K562 (cell line): Measurements from ENCODE around the gene SFRP2. TPM values are rescaled to one million over a fixed set of nuclear protein-coding genes. Genes with fewer than 3 reads are reported as not detected.
A peak's percentile ranks its signal among the peaks of the same experiment; 100 is the strongest.

Source experiments
- ATAC-seq: fragments of 200-7000 bp; cut with Tn5 transposase; 3 replicates; pipeline ENCODE4 v1.9.1; 2020; ENCODE audit warnings: moderate library complexity
- BruUV-seq: library from RNA; stranded (reverse); fragments of 400-500 nt; replicated peaks from 2 replicates; lab custom pipeline; 2021; lab: Mats Ljungman, UMichigan
- CTCF ChIA-PET: fragments of 300-600 bp; formaldehyde crosslinking; extraction: SDS; loops from one replicate; lab custom pipeline; 2021; ENCODE audit warnings: low intra/inter-chr PET ratio; lab: Yijun Ruan, JAX
- POLR2A ChIA-PET: fragments of 300-600, 350-650 bp; sonication (Branson Sonifier 250); formaldehyde crosslinking; extraction: SDS; loops from one replicate; lab custom pipeline; 2021; ENCODE audit warnings: antibody characterized with exemption, inconsistent platforms; lab: Yijun Ruan, JAX
- DNase-seq, 4 experiments: peaks; one replicate each; pipeline versions ENCODE4 v3.0.0 to v3.0.0-alpha.2; 2011 to 2018; ENCODE audit warnings: low spot score in 3 of 4, mixed read lengths in 3 of 4; ENCODE audit errors: extremely low read depth in 1 of 4
- FAIRE-seq: peaks from 2 replicates; lab custom pipeline; 2011; peaks lifted over from hg19 to GRCh38; lab: Jason Lieb, UNC
- H2AFZ ChIP-seq: 2 replicates; pipeline ENCODE4 v1.6.0; 2011; ENCODE audit warnings: low read depth, low read length, control low read depth, inconsistent platforms
- H3K27ac ChIP-seq: fragments of 200-600 bp; 3 replicates; pipeline ENCODE4 v1.8.0; 2011; ENCODE audit warnings: low read depth, mild to moderate bottlenecking, control low read depth, inconsistent platforms, low read length, moderate library complexity, mixed read lengths; ENCODE audit errors: extremely low read depth
- H3K27me3 ChIP-seq, 2 experiments: fragments of 300-600 bp in 1 of 2; 2 replicates in 1 of 2; 3 replicates in 1 of 2; pipeline versions ENCODE4 v1.6.0 to v1.8.0; 2011; ENCODE audit warnings: inconsistent platforms in 2 of 2, low read length in 2 of 2, mild to moderate bottlenecking in 1 of 2, mixed read lengths in 1 of 2, moderate library complexity in 1 of 2; ENCODE audit not compliant: control insufficient read depth in 2 of 2, insufficient read depth in 2 of 2
- H3K36me3 ChIP-seq: fragments of 300-600 bp; 3 replicates; pipeline ENCODE4 v1.8.0; 2011; ENCODE audit warnings: mild to moderate bottlenecking, low read length, inconsistent platforms; ENCODE audit not compliant: control insufficient read depth, insufficient read depth
- H3K4me1 ChIP-seq, 2 experiments: fragments of 200-600 bp in 1 of 2; replicated peaks in 1 of 2; 2 replicates in 1 of 2; 3 replicates in 1 of 2; pipeline versions ENCODE4 v1.5.1 to v1.8.0; 2011; ENCODE audit warnings: inconsistent platforms in 2 of 2, low read length in 2 of 2, mild to moderate bottlenecking in 1 of 2, mixed read lengths in 1 of 2, moderate library complexity in 1 of 2; ENCODE audit not compliant: control insufficient read depth in 2 of 2, insufficient read depth in 2 of 2
- H3K4me2 ChIP-seq: 2 replicates; pipeline ENCODE4 v1.6.1; 2011; ENCODE audit warnings: low read length, control low read depth, inconsistent platforms, mixed read lengths; ENCODE audit not compliant: insufficient read depth
- H3K4me3 ChIP-seq: fragments of 200-600 bp; sonication (generic), shearing (Covaris generic); 2 replicates; pipeline ENCODE4 v1.5.1; 2016; ENCODE audit warnings: control low read depth, inconsistent platforms
- H3K79me2 ChIP-seq: fragments of 200-600 bp; 3 replicates; pipeline ENCODE4 v1.8.0; 2011; ENCODE audit warnings: low read length, inconsistent platforms; ENCODE audit not compliant: control insufficient read depth, insufficient read depth
- H3K9ac ChIP-seq, 2 experiments: 2 replicates each; pipeline versions ENCODE4 v1.6.0 to v1.6.1; 2011; ENCODE audit warnings: low read depth in 2 of 2, low read length in 2 of 2, control low read depth in 1 of 2, inconsistent platforms in 1 of 2, mild to moderate bottlenecking in 1 of 2, mixed read lengths in 1 of 2; ENCODE audit not compliant: insufficient read depth in 1 of 2
- H3K9me1 ChIP-seq: one replicate; pipeline ENCODE4 v1.6.0; 2011; ENCODE audit warnings: inconsistent platforms, mild to moderate bottlenecking, low read length, moderate library complexity; ENCODE audit not compliant: control insufficient read depth, insufficient read depth
- H3K9me3 ChIP-seq: replicated peaks from 2 replicates; pipeline ENCODE4 v1.5.1; 2011; ENCODE audit warnings: low read depth, low read length, inconsistent platforms; ENCODE audit not compliant: control insufficient read depth, insufficient read depth
- H4K20me1 ChIP-seq: replicated peaks from 2 replicates; pipeline ENCODE4 v1.6.1; 2011; ENCODE audit warnings: low read length, inconsistent platforms, mixed read lengths; ENCODE audit not compliant: control insufficient read depth, insufficient read depth
- RAD21 ChIP-seq, 2 experiments: fragments of 250-450 bp in 1 of 2; fragments of 450-650 bp in 1 of 2; sonication (Bioruptor Pico) in 1 of 2; formaldehyde crosslinking in 1 of 2; IDR thresholded peaks in 1 of 2; conservative IDR thresholded peaks in 1 of 2; 2 replicates each; pipeline versions ENCODE4 v1.4.0 to v1.8.0; 2020 to 2022; ENCODE audit warnings: mild to moderate bottlenecking in 2 of 2, moderate library complexity in 1 of 2
- REST ChIP-seq, 2 experiments: fragments of 450-650 bp; formaldehyde crosslinking in 1 of 2; IDR thresholded peaks; 2 replicates each; pipeline versions ENCODE4 v1.4.0 to v1.6.1; 2014 to 2020; ENCODE audit warnings: mild to moderate bottlenecking in 2 of 2, borderline replicate concordance in 1 of 2, low read depth in 1 of 2
- ZFP30 ChIP-seq: fragments of 250-450 bp; sonication (Bioruptor Pico); IDR thresholded peaks from 2 replicates; pipeline ENCODE4 v1.8.0; 2022; ENCODE audit warnings: moderate library complexity, mild to moderate bottlenecking, inconsistent platforms, borderline replicate concordance
- WGBS: fragments of 100-300 bp; shearing (Covaris generic); methylation state at CpG from one replicate; pipeline ENCODE4 v1.1.6; 2016; ENCODE audit warnings: low coverage, mixed read lengths; ENCODE audit not compliant: insufficient coverage; ENCODE audit errors: missing lambda C conversion rate; 5-methylcytosine and 5-hydroxymethylcytosine counted together
- in situ Hi-C: fragments of 300-500 bp; cut with MboI; formaldehyde crosslinking; loops from 4 replicates; pipeline ENCODE4 v1.15.0; 2018; ENCODE audit warnings: inconsistent platforms, mixed read lengths
- intact Hi-C: fragments of 100-400 bp; cut with micrococcal nuclease; formaldehyde crosslinking; loops from 2 replicates; pipeline ENCODE4 v1.14.2; 2022
- polyA plus RNA-seq, 8 experiments: library from polyadenylated mRNA; depleted of rRNA in 4 of 8; stranded (reverse) in 5 of 8; unstranded in 3 of 8; fragments of >200 nt; fragmentation: Nextera tagmentation in 2 of 8; fragmentation: Illumina TruSeq in 1 of 8; extraction: Ambion mirVana in 2 of 8; extraction: Trizol in 1 of 8; gene quantifications; 2 replicates each; pipeline versions ENCODE4 v1.2.1 to v1.2.3, GENCODE V29; 2011 to 2014; ENCODE audit warnings: inconsistent platforms in 1 of 8, missing spikeins in 1 of 8
- total RNA-seq, 7 experiments: library from RNA; depleted of rRNA in 6 of 7; stranded (reverse); fragments of >200 nt in 6 of 7; fragmentation: Illumina TruSeq in 2 of 7; extraction: Trizol in 2 of 7; gene quantifications; 2 replicates each; pipeline versions ENCODE4 v1.2.1 to v1.2.3, GENCODE V29; 2011 to 2021; ENCODE audit warnings: low replicate concordance in 1 of 7
- TF ChIP-seq, protein P1 (sequence below): sonication (generic); formaldehyde crosslinking; IDR thresholded peaks from 2 replicates; pipeline ENCODE4 v1.8.0; 2022; ENCODE audit warnings: mild to moderate bottlenecking, missing genetic modification reagents
- TF ChIP-seq, protein P2 (sequence below): fragments of 450-650 bp; IDR thresholded peaks from 2 replicates; pipeline ENCODE4 v1.6.1; 2016; ENCODE audit warnings: missing biosample characterization, missing genetic modification characterization

SFRP2 gene
- total and polyA plus RNA-seq, 9 of the 15 experiments (the other 6 are each of a cell fraction or from before 2014, with no cell fraction given): 0.29 TPM; not detected in 8

- ATAC-seq: peak; percentile 75
- Histone ChIP-seq H2AFZ (no peak overlapping the region), H3K9me1 (no peaks in the 10 kb centered on the region), H3K27ac (no peak overlapping the region), H4K20me1 (no peaks in the 10 kb centered on the region; the same call in 1 of the 2 replicates), H3K9me3 (no peaks in the 10 kb centered on the region), H3K4me2 (no peak overlapping the region), H3K9ac (no peak overlapping the region), H3K36me3 (no peaks in the 10 kb centered on the region), H3K4me1 (peaks cover 3 to 20% of the 10 kb centered on the region in 2 experiments; a peak in 4 of 5 replicates), H3K79me2 (no peaks in the 10 kb centered on the region), H3K27me3 (peaks cover 34 to 46% of the 10 kb centered on the region in 2 experiments; a peak in 4 of 5 replicates), H3K4me3 (no peak overlapping the region)
- no TSS peak for BruUV-seq
- 5% methylated on average over 3 of the region's 3 CpGs for WGBS
- POLR2A ChIA-PET: interaction anchor here (1.2 kb wide), 2 partner anchors 11 to 443 kb away, joined by 3 read pairs; no protein-coding TSS in a partner anchor
- in situ Hi-C loops (no loop called here), intact Hi-C loops (loop anchor here (1.0 to 10.0 kb wide), 2 partner anchors 238 to 529 kb away; no protein-coding TSS in a partner anchor)
- CTCF ChIA-PET: no interaction called here
- no peak for DNase-seq
- peak; percentile 48 for FAIRE-seq
- TF ChIP-seq, protein P1, sequence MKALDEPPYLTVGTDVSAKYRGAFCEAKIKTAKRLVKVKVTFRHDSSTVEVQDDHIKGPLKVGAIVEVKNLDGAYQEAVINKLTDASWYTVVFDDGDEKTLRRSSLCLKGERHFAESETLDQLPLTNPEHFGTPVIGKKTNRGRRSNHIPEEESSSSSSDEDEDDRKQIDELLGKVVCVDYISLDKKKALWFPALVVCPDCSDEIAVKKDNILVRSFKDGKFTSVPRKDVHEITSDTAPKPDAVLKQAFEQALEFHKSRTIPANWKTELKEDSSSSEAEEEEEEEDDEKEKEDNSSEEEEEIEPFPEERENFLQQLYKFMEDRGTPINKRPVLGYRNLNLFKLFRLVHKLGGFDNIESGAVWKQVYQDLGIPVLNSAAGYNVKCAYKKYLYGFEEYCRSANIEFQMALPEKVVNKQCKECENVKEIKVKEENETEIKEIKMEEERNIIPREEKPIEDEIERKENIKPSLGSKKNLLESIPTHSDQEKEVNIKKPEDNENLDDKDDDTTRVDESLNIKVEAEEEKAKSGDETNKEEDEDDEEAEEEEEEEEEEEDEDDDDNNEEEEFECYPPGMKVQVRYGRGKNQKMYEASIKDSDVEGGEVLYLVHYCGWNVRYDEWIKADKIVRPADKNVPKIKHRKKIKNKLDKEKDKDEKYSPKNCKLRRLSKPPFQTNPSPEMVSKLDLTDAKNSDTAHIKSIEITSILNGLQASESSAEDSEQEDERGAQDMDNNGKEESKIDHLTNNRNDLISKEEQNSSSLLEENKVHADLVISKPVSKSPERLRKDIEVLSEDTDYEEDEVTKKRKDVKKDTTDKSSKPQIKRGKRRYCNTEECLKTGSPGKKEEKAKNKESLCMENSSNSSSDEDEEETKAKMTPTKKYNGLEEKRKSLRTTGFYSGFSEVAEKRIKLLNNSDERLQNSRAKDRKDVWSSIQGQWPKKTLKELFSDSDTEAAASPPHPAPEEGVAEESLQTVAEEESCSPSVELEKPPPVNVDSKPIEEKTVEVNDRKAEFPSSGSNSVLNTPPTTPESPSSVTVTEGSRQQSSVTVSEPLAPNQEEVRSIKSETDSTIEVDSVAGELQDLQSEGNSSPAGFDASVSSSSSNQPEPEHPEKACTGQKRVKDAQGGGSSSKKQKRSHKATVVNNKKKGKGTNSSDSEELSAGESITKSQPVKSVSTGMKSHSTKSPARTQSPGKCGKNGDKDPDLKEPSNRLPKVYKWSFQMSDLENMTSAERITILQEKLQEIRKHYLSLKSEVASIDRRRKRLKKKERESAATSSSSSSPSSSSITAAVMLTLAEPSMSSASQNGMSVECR (CRISPR knock-in tag): no peak
- TF ChIP-seq REST (IDR thresholded peaks at IDR 0.05; ENCODE audit: borderline replicate concordance) (peak; percentile 24; the same call in 1 of the 2 replicates), REST (CRISPR knock-in tag; IDR thresholded peaks at IDR 0.05; ENCODE audit: low read depth) (no peak), RAD21 (CRISPR knock-in tag; conservative IDR thresholded peaks at IDR 0.05 in 1 of 2, IDR thresholded peaks at IDR 0.05 in 1 of 2) (peak; percentile 52 to 65), ZFP30 (no peak)
- TF ChIP-seq, protein P2, sequence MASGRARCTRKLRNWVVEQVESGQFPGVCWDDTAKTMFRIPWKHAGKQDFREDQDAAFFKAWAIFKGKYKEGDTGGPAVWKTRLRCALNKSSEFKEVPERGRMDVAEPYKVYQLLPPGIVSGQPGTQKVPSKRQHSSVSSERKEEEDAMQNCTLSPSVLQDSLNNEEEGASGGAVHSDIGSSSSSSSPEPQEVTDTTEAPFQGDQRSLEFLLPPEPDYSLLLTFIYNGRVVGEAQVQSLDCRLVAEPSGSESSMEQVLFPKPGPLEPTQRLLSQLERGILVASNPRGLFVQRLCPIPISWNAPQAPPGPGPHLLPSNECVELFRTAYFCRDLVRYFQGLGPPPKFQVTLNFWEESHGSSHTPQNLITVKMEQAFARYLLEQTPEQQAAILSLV (tag): no peak
These were observed 2.8 kb downstream of the SFRP2 start for GRCh38 chr4:153785910-153786721.
